Stimulated activated CD8-positive, alpha-beta memory T cell treated with anti-CD3 and anti-CD28 coated beads, Interleukin-4, amount 100 ng/mL, for 48 hours (primary cell): Measurements from ENCODE around the gene GM2A.
"Not testable (repeated sequence)": the region's sequence is repeated elsewhere in the genome, so short reads cannot be mapped to it uniquely, and the experiment has no call there.

ENCODE experiments used
- DNase-seq: peaks from one replicate; pipeline ENCODE4 v3.0.0-alpha.2; 2020

Gene GM2A

GRCh38 chr5:151295138-151295537, 42.2 kb downstream of the GM2A start:
- DNase-seq, result no peak

GRCh38 chr5:151295791-151296477, 42.9 kb downstream of the GM2A start:
- DNase-seq, result no peak

GRCh38 chr5:151296478-151296830, 43.5 kb downstream of the GM2A start:
- no peak for DNase-seq

- DNase-seq, result no peak
Measured at GRCh38 chr5:151296974-151297373, 44.0 kb downstream of the GM2A start.

GRCh38 chr5:151298063-151298855, 45.3 kb downstream of the GM2A start:
- DNase-seq, result no peak

GRCh38 chr5:151303666-151304065, 50.7 kb downstream of the GM2A start, which contains the start of gene SLC36A3:
Gene SLC36A3 (minus strand): TSS chr5:151303766. CDS start chr5:151303354, 412 bp downstream.
- DNase-seq, result no peak

- DNase-seq, result not testable (repeated sequence)
Measured at GRCh38 chr5:151309266-151309665, 56.3 kb downstream of the GM2A start.

GRCh38 chr5:151309821-151310220, 56.8 kb downstream of the GM2A start:
- DNase-seq, result not testable (repeated sequence)

GRCh38 chr5:151310932-151311331, 57.9 kb downstream of the GM2A start:
- DNase-seq, result no peak

GRCh38 chr5:151312756-151313324, 59.9 kb downstream of the GM2A start:
- DNase-seq, result no peak

- DNase-seq, result no peak
Measured at GRCh38 chr5:151313357-151313756, 60.4 kb downstream of the GM2A start.

GRCh38 chr5:151315998-151316597, 63.1 kb downstream of the GM2A start:
- peak; percentile 84 for DNase-seq

- no peak for DNase-seq
Measured at GRCh38 chr5:151317871-151318270, 64.9 kb downstream of the GM2A start.

GRCh38 chr5:151318850-151319732, 66.1 kb downstream of the GM2A start:
- no peak for DNase-seq
